Measurements from ENCODE around the gene RAPGEF1.

GRCh38 chr9:131674425-131675421 lies 65.2 kb downstream of the RAPGEF1 start:
- TF ChIP-seq CTCF (IDR thresholded peaks at IDR 0.05) (no peak), ZFX (IDR thresholded peaks at IDR 0.05; ENCODE audit: borderline replicate concordance) (no peak)

All from 22Rv1 (cell line).